Body of pancreas (tissue), 4 donors: Measurements from ENCODE around the gene RSBN1L.

Source experiments
- CTCF ChIP-seq, 7 experiments: fragments of 450-650 bp in 4 of 7; fragments of 200-600 bp in 3 of 7; sonication (generic) in 3 of 7; IDR thresholded peaks; one replicate each; pipeline ENCODE4 v1.5.1; 2016 to 2019; ENCODE audit warnings: antibody characterized with exemption in 7 of 7
- POLR2A ChIP-seq, 3 donors: fragments of 450-650 bp; IDR thresholded peaks; one replicate each; pipeline ENCODE4 v1.6.1; 2016; ENCODE audit warnings: antibody characterized with exemption in 3 of 3, mild to moderate bottlenecking in 2 of 3

- TF ChIP-seq POLR2A (IDR thresholded peaks at IDR 0.05) (no peak), CTCF (IDR thresholded peaks at IDR 0.05) (no peak)
These were observed 38.6 kb downstream of the RSBN1L start for GRCh38 chr7:77734659-77735421.
